Loucy (cell line): ENCODE data around the gene CORO2A.

Source experiments
- H2AFZ ChIP-seq: fragments of 200-600 bp; sonication (generic); 2 replicates; pipeline ENCODE4 v1.6.0; 2016; ENCODE audit warnings: antibody characterized with exemption, mild to moderate bottlenecking, low read length, moderate library complexity
- H3F3A ChIP-seq: fragments of 200-600 bp; 2 replicates; pipeline ENCODE4 v1.6.0; 2016; ENCODE audit warnings: antibody characterized with exemption, low read depth, mild to moderate bottlenecking
- H3K27me3 ChIP-seq: fragments of 200-600 bp; sonication (generic); 2 replicates; pipeline ENCODE4 v1.6.1; 2014; ENCODE audit warnings: low read length, mild to moderate bottlenecking; ENCODE audit not compliant: insufficient read depth, poor library complexity, severe bottlenecking
- H3K36me3 ChIP-seq: fragments of 200-600 bp; sonication (generic); 2 replicates; pipeline ENCODE4 v1.6.1; 2016; ENCODE audit warnings: low read length; ENCODE audit not compliant: insufficient read depth
- H3K4me1 ChIP-seq: fragments of 200-600 bp; sonication (generic); 2 replicates; pipeline ENCODE4 v1.5.1; 2014; ENCODE audit warnings: low read length, mild to moderate bottlenecking; ENCODE audit not compliant: insufficient read depth, poor library complexity, severe bottlenecking
- H3K4me2 ChIP-seq: fragments of 200-600 bp; sonication (generic); 2 replicates; pipeline ENCODE4 v1.6.0; 2014; ENCODE audit warnings: antibody characterized with exemption, low read length, low read depth, mild to moderate bottlenecking; ENCODE audit not compliant: poor library complexity, severe bottlenecking
- H3K4me3 ChIP-seq: fragments of 200-600 bp; sonication (generic); 2 replicates; pipeline ENCODE4 v1.5.1; 2014; ENCODE audit warnings: low read length, mild to moderate bottlenecking, mixed read lengths; ENCODE audit not compliant: poor library complexity, severe bottlenecking
- H3K79me2 ChIP-seq: fragments of 200-600 bp; sonication (generic); 2 replicates; pipeline ENCODE4 v1.6.1; 2014; ENCODE audit warnings: low read length; ENCODE audit not compliant: insufficient read depth
- H3K9ac ChIP-seq: fragments of 200-600 bp; sonication (generic); 2 replicates; pipeline ENCODE4 v1.6.0; 2014; ENCODE audit warnings: mild to moderate bottlenecking, low read depth, low read length, moderate library complexity; ENCODE audit not compliant: poor library complexity, severe bottlenecking
- H3K9me2 ChIP-seq: fragments of 200-600 bp; sonication (generic); replicated peaks from 2 replicates; pipeline ENCODE4 v1.6.1; 2016; ENCODE audit warnings: low read depth, low read length, mixed read lengths
- H3K9me3 ChIP-seq: fragments of 200-600 bp; sonication (generic); 2 replicates; pipeline ENCODE4 v1.6.1; 2014; ENCODE audit warnings: mild to moderate bottlenecking, antibody characterized with exemption, low read length, low read depth; ENCODE audit not compliant: insufficient read depth
- H4K20me1 ChIP-seq: fragments of 200-600 bp; sonication (generic); 2 replicates; pipeline ENCODE4 v1.6.0; 2014; ENCODE audit warnings: antibody characterized with exemption, low read length, mild to moderate bottlenecking; ENCODE audit not compliant: insufficient read depth, poor library complexity, severe bottlenecking
- EZH2phosphoT487 ChIP-seq: fragments of 200-600 bp; IDR thresholded peaks from 2 replicates; pipeline ENCODE4 v1.6.1; 2018; ENCODE audit warnings: antibody characterized with exemption, mild to moderate bottlenecking, moderate library complexity, borderline replicate concordance
- TF ChIP-seq, protein P1 (sequence below): fragments of 200-600 bp; sonication (generic); conservative IDR thresholded peaks from 2 replicates; pipeline ENCODE4 v1.5.1; 2014; ENCODE audit warnings: mild to moderate bottlenecking, antibody characterized with exemption, low read length

CORO2A gene

GRCh38 chr9:98105006-98105405, 87.4 kb downstream of the CORO2A start:
- no peaks in the 10 kb centered on the region for H3K36me3 ChIP-seq
- H3K4me1 ChIP-seq: peaks cover 68% of the 10 kb centered on the region
- H2AFZ ChIP-seq: no peak overlapping the region; the same call in 1 of the 2 replicates
- no peak overlapping the region for H3K4me3 ChIP-seq
- peaks cover 14% of the 10 kb centered on the region for H3F3A ChIP-seq
- no peaks in the 10 kb centered on the region for H3K27me3 ChIP-seq
- TF ChIP-seq EZH2phosphoT487: no peak
- TF ChIP-seq, protein P1, sequence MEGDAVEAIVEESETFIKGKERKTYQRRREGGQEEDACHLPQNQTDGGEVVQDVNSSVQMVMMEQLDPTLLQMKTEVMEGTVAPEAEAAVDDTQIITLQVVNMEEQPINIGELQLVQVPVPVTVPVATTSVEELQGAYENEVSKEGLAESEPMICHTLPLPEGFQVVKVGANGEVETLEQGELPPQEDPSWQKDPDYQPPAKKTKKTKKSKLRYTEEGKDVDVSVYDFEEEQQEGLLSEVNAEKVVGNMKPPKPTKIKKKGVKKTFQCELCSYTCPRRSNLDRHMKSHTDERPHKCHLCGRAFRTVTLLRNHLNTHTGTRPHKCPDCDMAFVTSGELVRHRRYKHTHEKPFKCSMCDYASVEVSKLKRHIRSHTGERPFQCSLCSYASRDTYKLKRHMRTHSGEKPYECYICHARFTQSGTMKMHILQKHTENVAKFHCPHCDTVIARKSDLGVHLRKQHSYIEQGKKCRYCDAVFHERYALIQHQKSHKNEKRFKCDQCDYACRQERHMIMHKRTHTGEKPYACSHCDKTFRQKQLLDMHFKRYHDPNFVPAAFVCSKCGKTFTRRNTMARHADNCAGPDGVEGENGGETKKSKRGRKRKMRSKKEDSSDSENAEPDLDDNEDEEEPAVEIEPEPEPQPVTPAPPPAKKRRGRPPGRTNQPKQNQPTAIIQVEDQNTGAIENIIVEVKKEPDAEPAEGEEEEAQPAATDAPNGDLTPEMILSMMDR: no peak
- no peaks in the 10 kb centered on the region for H3K9me3 ChIP-seq
- no peaks in the 10 kb centered on the region for H3K9me2 ChIP-seq
- H3K79me2 ChIP-seq: peaks cover 3% of the 10 kb centered on the region; the same call in 1 of the 2 replicates
- no peaks in the 10 kb centered on the region for H4K20me1 ChIP-seq
- peak overlapping the region; percentile 16 for H3K4me2 ChIP-seq
- peak overlapping the region; percentile 42 for H3K9ac ChIP-seq

GRCh38 chr9:98104445-98104881, 88.0 kb downstream of the CORO2A start:
- H3K79me2 ChIP-seq: peaks cover 3% of the 10 kb centered on the region; the same call in 1 of the 2 replicates
- H3K9ac ChIP-seq: peak overlapping the region; percentile 42
- no peaks in the 10 kb centered on the region for H3K27me3 ChIP-seq
- peaks cover 70% of the 10 kb centered on the region for H3K4me1 ChIP-seq
- H3K36me3 ChIP-seq: 0 out of 2 replicates have a peak, but pooled peaks cover 3% of the 10 kb centered on the region
- no peak overlapping the region; the same call in 1 of the 2 replicates for H2AFZ ChIP-seq
- no peaks in the 10 kb centered on the region for H3K9me3 ChIP-seq
- H3K4me3 ChIP-seq: no peak overlapping the region
- peak overlapping the region; percentile 16 for H3K4me2 ChIP-seq
- H3F3A ChIP-seq: peaks cover 14% of the 10 kb centered on the region
- TF ChIP-seq, protein P1: no peak
- no peak for TF ChIP-seq EZH2phosphoT487
- no peaks in the 10 kb centered on the region for H3K9me2 ChIP-seq
- no peaks in the 10 kb centered on the region for H4K20me1 ChIP-seq

DNA sequence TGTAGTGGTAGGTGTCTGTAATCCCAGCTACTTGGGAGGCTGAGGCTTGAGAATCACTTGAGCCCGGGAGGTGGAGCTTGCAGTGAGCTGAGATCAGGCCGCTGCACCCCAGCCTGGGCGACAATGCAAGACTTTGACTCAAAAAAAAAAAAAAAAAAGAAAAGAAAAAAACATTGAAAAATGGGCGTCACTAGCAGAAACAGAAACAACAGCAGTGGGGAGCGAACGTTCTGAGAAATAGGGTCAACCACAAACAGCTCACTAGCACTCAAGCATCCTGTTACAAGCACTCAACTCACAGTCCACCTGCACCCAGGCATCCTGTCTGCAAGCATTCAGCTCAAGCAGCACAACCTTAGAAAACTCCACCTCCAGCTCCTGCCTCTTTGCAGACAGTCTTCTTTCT, 90.6 kb downstream of the CORO2A start:
- H3K4me2 ChIP-seq: peak overlapping the region; percentile 90
- no peaks in the 10 kb centered on the region for H3K9me2 ChIP-seq
- peak overlapping the region; percentile 66 for H3K4me3 ChIP-seq
- H3K9ac ChIP-seq: peak overlapping the region; percentile 68
- H3K27me3 ChIP-seq: no peaks in the 10 kb centered on the region
- TF ChIP-seq, protein P1: no peak
- no peak for TF ChIP-seq EZH2phosphoT487
- peaks cover 21% of the 10 kb centered on the region; the same call in 1 of the 2 replicates for H3K36me3 ChIP-seq
- H4K20me1 ChIP-seq: no peaks in the 10 kb centered on the region
- H3K4me1 ChIP-seq: peaks cover 50% of the 10 kb centered on the region
- H3K79me2 ChIP-seq: peaks cover 3% of the 10 kb centered on the region; the same call in 1 of the 2 replicates
- no peak overlapping the region for H2AFZ ChIP-seq
- no peaks in the 10 kb centered on the region for H3K9me3 ChIP-seq
- peaks cover 14% of the 10 kb centered on the region for H3F3A ChIP-seq
